ENCODE measurements around the gene ORAI3. TPM values are rescaled to one million over a fixed set of nuclear protein-coding genes. Genes with fewer than 3 reads are reported as not detected.

Gene ORAI3
- 4.1 TPM for total RNA-seq

GRCh38 chr16:30948667-30949649 is at the start of gene ORAI3:
Gene ORAI3, plus strand, starts transcription at chr16:30949068. Its CDS starts 222 bp downstream, at chr16:30949290.
- DNase-seq (ENCODE audit: low spot score in 2 of 2) (peak; percentile 67 to 74), FAIRE-seq (no peak)

- FAIRE-seq = no peak
- DNase-seq (ENCODE audit: low spot score in 2 of 2) = no peak
Measured at GRCh38 chr16:30899794-30900193, 49.1 kb upstream of the ORAI3 start.

GRCh38 chr16:30900588-30900987 is 48.3 kb upstream of the ORAI3 start:
- DNase-seq (ENCODE audit: low spot score in 2 of 2) (no peak), FAIRE-seq (no peak)

GRCh38 chr16:30901201-30902028 is 47.5 kb upstream of the ORAI3 start:
- DNase-seq (ENCODE audit: low spot score in 2 of 2) (no peak), FAIRE-seq (no peak)

DNA sequence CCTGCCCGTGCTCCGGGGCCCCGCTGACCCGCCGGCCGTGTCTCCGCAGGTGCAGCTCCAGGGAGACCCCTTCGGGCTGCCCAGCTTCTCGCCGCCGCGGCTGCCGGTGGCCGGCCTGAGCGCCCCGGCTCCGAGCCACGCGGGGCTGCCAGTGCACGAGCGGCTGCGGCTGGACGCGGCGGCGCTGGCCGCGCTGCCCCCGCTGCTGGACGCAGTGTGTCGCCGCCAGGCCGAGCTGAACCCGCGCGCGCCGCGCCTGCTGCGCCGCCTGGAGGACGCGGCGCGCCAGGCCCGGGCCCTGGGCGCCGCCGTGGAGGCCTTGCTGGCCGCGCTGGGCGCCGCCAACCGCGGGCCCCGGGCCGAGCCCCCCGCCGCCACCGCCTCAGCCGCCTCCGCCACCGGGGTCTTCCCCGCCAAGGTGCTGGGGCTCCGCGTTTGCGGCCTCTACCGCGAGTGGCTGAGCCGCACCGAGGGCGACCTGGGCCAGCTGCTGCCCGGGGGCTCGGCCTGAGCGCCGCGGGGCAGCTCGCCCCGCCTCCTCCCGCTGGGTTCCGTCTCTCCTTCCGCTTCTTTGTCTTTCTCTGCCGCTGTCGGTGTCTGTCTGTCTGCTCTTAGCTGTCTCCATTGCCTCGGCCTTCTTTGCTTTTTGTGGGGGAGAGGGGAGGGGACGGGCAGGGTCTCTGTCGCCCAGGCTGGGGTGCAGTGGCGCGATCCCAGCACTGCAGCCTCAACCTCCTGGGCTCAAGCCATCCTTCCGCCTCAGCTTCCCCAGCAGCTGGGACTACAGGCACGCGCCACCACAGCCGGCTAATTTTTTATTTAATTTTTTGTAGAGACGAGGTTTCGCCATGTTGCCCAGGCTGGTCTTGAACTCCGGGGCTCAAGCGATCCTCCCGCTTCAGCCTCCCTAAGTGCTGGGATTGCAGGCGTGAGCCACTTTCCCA is 46.6 kb upstream of the ORAI3 start:
- FAIRE-seq (no peak), DNase-seq (ENCODE audit: low spot score in 2 of 2) (peak; percentile 91)

GRCh38 chr16:30903002-30903401 is 45.9 kb upstream of the ORAI3 start:
- DNase-seq (ENCODE audit: low spot score in 2 of 2) (no peak), FAIRE-seq (no peak)

- no peak for FAIRE-seq
- peak; percentile 57 to 59 for DNase-seq (ENCODE audit: low spot score in 2 of 2)
Measured at GRCh38 chr16:30903596-30903995, 45.3 kb upstream of the ORAI3 start.

DNA sequence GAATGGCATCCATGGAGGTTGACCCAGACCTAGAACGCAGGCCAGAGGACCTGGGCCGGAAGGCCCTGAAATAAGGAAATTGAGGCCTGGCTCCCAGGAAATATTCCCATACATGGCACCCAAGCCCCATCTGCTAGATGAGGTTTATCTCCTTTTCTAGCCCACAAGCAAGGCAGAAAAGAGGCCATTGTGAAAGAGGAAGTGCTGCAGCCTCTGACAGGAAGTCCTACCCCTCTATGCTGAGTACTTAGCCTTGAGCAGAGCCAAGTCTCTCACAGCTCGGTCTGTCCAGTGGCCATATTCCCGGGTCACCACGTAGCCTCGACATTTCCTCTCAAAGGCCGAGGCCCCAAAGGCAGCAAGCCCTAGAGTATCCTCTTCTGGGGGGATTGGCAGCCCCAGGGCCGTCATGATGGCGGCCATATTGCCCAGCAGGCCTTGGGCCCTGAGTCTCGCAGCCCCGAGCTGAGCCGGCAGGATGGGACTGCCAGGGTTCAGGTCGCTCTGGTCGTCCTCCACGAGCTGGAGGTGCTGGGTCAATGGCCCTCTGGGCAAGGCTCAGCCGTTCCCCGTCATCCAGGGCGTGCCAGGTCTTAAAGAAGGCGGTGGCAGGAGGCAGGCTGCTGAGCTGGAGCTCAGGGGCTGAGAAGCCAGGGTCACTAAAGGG is 44.6 kb upstream of the ORAI3 start:
- no peak for DNase-seq (ENCODE audit: low spot score in 2 of 2)
- FAIRE-seq = no peak

- DNase-seq (ENCODE audit: low spot score in 2 of 2) (no peak), FAIRE-seq (no peak)
Measured at GRCh38 chr16:30907064-30907463, 41.8 kb upstream of the ORAI3 start.

GRCh38 chr16:30910427-30911029 is 38.3 kb upstream of the ORAI3 start:
- no peak for FAIRE-seq
- DNase-seq (ENCODE audit: low spot score in 2 of 2) = no peak

- FAIRE-seq (no peak), DNase-seq (ENCODE audit: low spot score in 2 of 2) (no peak)
Measured at GRCh38 chr16:30912794-30913412, 36.0 kb upstream of the ORAI3 start.

DNA sequence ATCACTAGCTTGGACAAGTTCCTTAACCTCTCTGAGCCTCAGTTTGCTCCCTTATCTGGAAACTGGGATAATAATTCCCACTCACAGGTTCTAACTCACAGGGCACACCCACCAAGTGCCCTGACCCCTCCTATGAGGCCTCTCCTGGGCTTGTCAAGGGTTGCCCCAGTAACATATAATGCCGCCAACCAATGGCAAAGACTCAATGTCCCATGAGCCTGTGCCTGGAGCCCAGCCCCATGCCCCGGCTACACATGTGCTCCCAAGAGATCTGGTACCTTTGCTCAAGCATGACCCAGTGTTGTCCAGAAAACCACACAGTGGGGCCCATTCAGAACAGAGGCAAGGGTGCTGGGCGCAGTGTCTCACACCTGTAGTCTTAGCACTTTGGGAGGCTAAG is 34.0 kb upstream of the ORAI3 start:
- no peak for DNase-seq (ENCODE audit: low spot score in 2 of 2)
- no peak for FAIRE-seq

- no peak for FAIRE-seq
- DNase-seq (ENCODE audit: low spot score in 2 of 2) = no peak
Measured at GRCh38 chr16:30918614-30919013, 30.3 kb upstream of the ORAI3 start.

- FAIRE-seq (no peak), DNase-seq (ENCODE audit: low spot score in 2 of 2) (no peak)
Measured at GRCh38 chr16:30920891-30921290, 28.0 kb upstream of the ORAI3 start.

- DNase-seq (ENCODE audit: low spot score in 2 of 2) = no peak
- FAIRE-seq = no peak
Measured at GRCh38 chr16:30921459-30921747, 27.5 kb upstream of the ORAI3 start.

- DNase-seq (ENCODE audit: low spot score in 2 of 2) (peak; percentile 63 to 74), FAIRE-seq (no peak)
Measured at GRCh38 chr16:30921748-30922419, 27.0 kb upstream of the ORAI3 start.

GRCh38 chr16:30922420-30922959 is 26.4 kb upstream of the ORAI3 start:
- DNase-seq (ENCODE audit: low spot score in 2 of 2) = peak; percentile 92
- FAIRE-seq = peak; percentile 98

GRCh38 chr16:30922960-30923535 is 25.8 kb upstream of the ORAI3 start:
- FAIRE-seq = peak; percentile 71

More at GRCh38 chr16:30922960-30923535, 25.8 kb upstream of the ORAI3 start:
- DNase-seq (ENCODE audit: low spot score in 2 of 2) = peak; percentile 95 to 97
